ENCODE results near the gene SLC9A6. TPM values are rescaled to one million over a fixed set of nuclear protein-coding genes. Genes with fewer than 3 reads are reported as not detected.
A peak's percentile ranks its signal among the peaks of the same experiment; 100 is the strongest.

The SLC9A6 gene
- total and polyA plus RNA-seq, 4 donors: 7.0 to 17.2 (median 15.7) TPM

GRCh38 chrX:135981010-135981409 lies 4.2 kb upstream of the SLC9A6 start:
- DNase-seq (no peak), ATAC-seq (ENCODE audit: low FRiP score) (no peak)
- WGBS, 2 donors: 82 to 91% methylated on average over 5 of the region's 5 CpGs
- intact Hi-C loops (cut with DNase I): no loop called here
- H3K27me3 ChIP-seq (ENCODE audit: control insufficient read depth in 1 of 2, insufficient read depth in 2 of 2, low read length in 1 of 2): no peaks in the 10 kb centered on the region
- no peak overlapping the region for H3K4me3 ChIP-seq (ENCODE audit: low read length in 2 of 2)
- no peaks in the 10 kb centered on the region for H3K4me1 ChIP-seq (ENCODE audit: control insufficient read depth in 1 of 2, insufficient read depth in 2 of 2, low read length in 2 of 2)
- no peaks in the 10 kb centered on the region for H3K9me3 ChIP-seq (ENCODE audit: control insufficient read depth, low read length)
- H3K27ac ChIP-seq (ENCODE audit: low read depth in 1 of 2, low read length in 2 of 2): no peak overlapping the region
- H3K36me3 ChIP-seq (ENCODE audit: control insufficient read depth in 1 of 2, insufficient read depth in 2 of 2, low read length in 1 of 2): no peaks in the 10 kb centered on the region

- no peaks in the 10 kb centered on the region for H3K27me3 ChIP-seq (ENCODE audit: control insufficient read depth in 1 of 2, insufficient read depth in 2 of 2, low read length in 1 of 2)
- no peaks in the 10 kb centered on the region for H3K9me3 ChIP-seq (ENCODE audit: control insufficient read depth, low read length)
- H3K27ac ChIP-seq (ENCODE audit: low read depth in 1 of 2, low read length in 2 of 2): no peak overlapping the region
- no peaks in the 10 kb centered on the region for H3K36me3 ChIP-seq (ENCODE audit: control insufficient read depth in 1 of 2, insufficient read depth in 2 of 2, low read length in 1 of 2)
- intact Hi-C loops (cut with DNase I): no loop called here
- no peaks in the 10 kb centered on the region for H3K4me1 ChIP-seq (ENCODE audit: control insufficient read depth in 1 of 2, insufficient read depth in 2 of 2, low read length in 2 of 2)
- H3K4me3 ChIP-seq (ENCODE audit: low read length in 2 of 2): no peak overlapping the region
- no peak for DNase-seq
- no peak for ATAC-seq (ENCODE audit: low FRiP score)
Observed at GRCh38 chrX:135981668-135982067, 3.6 kb upstream of the SLC9A6 start.

GRCh38 chrX:135982860-135983259 lies 2.4 kb upstream of the SLC9A6 start:
- 43 to 82% methylated on average over 1 of the region's 1 CpG for WGBS, 2 donors
- DNase-seq: no peak
- Histone ChIP-seq H3K36me3 (ENCODE audit: control insufficient read depth in 1 of 2, insufficient read depth in 2 of 2, low read length in 1 of 2) (no peaks in the 10 kb centered on the region), H3K27ac (ENCODE audit: low read depth in 1 of 2, low read length in 2 of 2) (no peak overlapping the region), H3K9me3 (ENCODE audit: control insufficient read depth, low read length) (no peaks in the 10 kb centered on the region), H3K27me3 (ENCODE audit: control insufficient read depth in 1 of 2, insufficient read depth in 2 of 2, low read length in 1 of 2) (no peaks in the 10 kb centered on the region), H3K4me1 (ENCODE audit: control insufficient read depth in 1 of 2, insufficient read depth in 2 of 2, low read length in 2 of 2) (no peaks in the 10 kb centered on the region), H3K4me3 (ENCODE audit: low read length in 2 of 2) (no peak overlapping the region)
- intact Hi-C loops (cut with DNase I): no loop called here
- no peak for ATAC-seq (ENCODE audit: low FRiP score)

GRCh38 chrX:135984256-135984655 lies 979 bp upstream of the SLC9A6 start:
- 22 to 52% methylated on average over 2 of the region's 2 CpGs for WGBS, 2 donors

GRCh38 chrX:135984791-135985156 lies 461 bp upstream of the SLC9A6 start:
- no peaks in the 10 kb centered on the region for H3K9me3 ChIP-seq (ENCODE audit: control insufficient read depth, low read length)
- 0 to 30% methylated on average over 7 of the region's 7 CpGs for WGBS, 2 donors
- DNase-seq (no peak), ATAC-seq (ENCODE audit: low FRiP score) (no peak)
- peak overlapping the region; percentile 47 to 72 for H3K4me3 ChIP-seq (ENCODE audit: low read length in 2 of 2)
- peak overlapping the region in 1 of 2 donors; percentile 93 for H3K27ac ChIP-seq (ENCODE audit: low read depth in 1 of 2, low read length in 2 of 2)
- no peaks in the 10 kb centered on the region for H3K27me3 ChIP-seq (ENCODE audit: control insufficient read depth in 1 of 2, insufficient read depth in 2 of 2, low read length in 1 of 2)
- intact Hi-C loops (cut with DNase I): no loop called here
- H3K4me1 ChIP-seq (ENCODE audit: control insufficient read depth in 1 of 2, insufficient read depth in 2 of 2, low read length in 2 of 2): no peaks in the 10 kb centered on the region
- no peaks in the 10 kb centered on the region for H3K36me3 ChIP-seq (ENCODE audit: control insufficient read depth in 1 of 2, insufficient read depth in 2 of 2, low read length in 1 of 2)

More at GRCh38 chrX:135984256-135984655, 979 bp upstream of the SLC9A6 start:
- Histone ChIP-seq H3K4me1 (ENCODE audit: control insufficient read depth in 1 of 2, insufficient read depth in 2 of 2, low read length in 2 of 2) (no peaks in the 10 kb centered on the region), H3K4me3 (ENCODE audit: low read length in 2 of 2) (peak overlapping the region in 1 of 2 donors; percentile 72), H3K9me3 (ENCODE audit: control insufficient read depth, low read length) (no peaks in the 10 kb centered on the region), H3K27ac (ENCODE audit: low read depth in 1 of 2, low read length in 2 of 2) (no peak overlapping the region), H3K36me3 (ENCODE audit: control insufficient read depth in 1 of 2, insufficient read depth in 2 of 2, low read length in 1 of 2) (no peaks in the 10 kb centered on the region), H3K27me3 (ENCODE audit: control insufficient read depth in 1 of 2, insufficient read depth in 2 of 2, low read length in 1 of 2) (no peaks in the 10 kb centered on the region)
- no peak for DNase-seq
- intact Hi-C loops (cut with DNase I): no loop called here
- ATAC-seq (ENCODE audit: low FRiP score): no peak

GRCh38 chrX:135985973-135986310 lies 707 bp downstream of the SLC9A6 start:
- Histone ChIP-seq H3K9me3 (ENCODE audit: control insufficient read depth, low read length) (no peaks in the 10 kb centered on the region), H3K27ac (ENCODE audit: low read depth in 1 of 2, low read length in 2 of 2) (peak overlapping the region in 1 of 2 donors; percentile 94), H3K4me3 (ENCODE audit: low read length in 2 of 2) (peak overlapping the region; percentile 47 to 90), H3K27me3 (ENCODE audit: control insufficient read depth in 1 of 2, insufficient read depth in 2 of 2, low read length in 1 of 2) (no peaks in the 10 kb centered on the region), H3K36me3 (ENCODE audit: control insufficient read depth in 1 of 2, insufficient read depth in 2 of 2, low read length in 1 of 2) (no peaks in the 10 kb centered on the region), H3K4me1 (ENCODE audit: control insufficient read depth in 1 of 2, insufficient read depth in 2 of 2, low read length in 2 of 2) (no peaks in the 10 kb centered on the region)
- ATAC-seq (ENCODE audit: low FRiP score) (no peak), DNase-seq (no peak)
- WGBS, 2 donors: 0 to 31% methylated on average over 15 of the region's 15 CpGs
- intact Hi-C loops (cut with DNase I): no loop called here

- 44 to 65% methylated on average over 4 of the region's 4 CpGs for WGBS, 2 donors
- no peak overlapping the region for H3K4me3 ChIP-seq (ENCODE audit: low read length in 2 of 2)
- intact Hi-C loops (cut with DNase I): no loop called here
Observed at GRCh38 chrX:135988245-135988644, 3.0 kb downstream of the SLC9A6 start.

GRCh38 chrX:136015016-136015415 lies 29.8 kb downstream of the SLC9A6 start:
- intact Hi-C loops (cut with DNase I): no loop called here
- 92 to 94% methylated on average over 4 of the region's 4 CpGs for WGBS, 2 donors

More at GRCh38 chrX:135988245-135988644, 3.0 kb downstream of the SLC9A6 start:
- DNase-seq: no peak
- Histone ChIP-seq H3K9me3 (ENCODE audit: control insufficient read depth, low read length) (no peaks in the 10 kb centered on the region), H3K36me3 (ENCODE audit: control insufficient read depth in 1 of 2, insufficient read depth in 2 of 2, low read length in 1 of 2) (no peaks in the 10 kb centered on the region), H3K27me3 (ENCODE audit: control insufficient read depth in 1 of 2, insufficient read depth in 2 of 2, low read length in 1 of 2) (no peaks in the 10 kb centered on the region), H3K27ac (ENCODE audit: low read depth in 1 of 2, low read length in 2 of 2) (no peak overlapping the region), H3K4me1 (ENCODE audit: control insufficient read depth in 1 of 2, insufficient read depth in 2 of 2, low read length in 2 of 2) (no peaks in the 10 kb centered on the region)
- no peak for ATAC-seq (ENCODE audit: low FRiP score)

GRCh38 chrX:136016881-136017280 lies 31.6 kb downstream of the SLC9A6 start:
- no peak for ATAC-seq (ENCODE audit: low FRiP score)
- WGBS, 2 donors: 63 to 71% methylated on average over 2 of the region's 2 CpGs
- H3K36me3 ChIP-seq (ENCODE audit: control insufficient read depth in 1 of 2, insufficient read depth in 2 of 2, low read length in 1 of 2): peaks cover 0 to 2% of the 10 kb centered on the region in 2 donors
- H3K27ac ChIP-seq (ENCODE audit: low read depth in 1 of 2, low read length in 2 of 2): no peak overlapping the region
- H3K4me1 ChIP-seq (ENCODE audit: control insufficient read depth in 1 of 2, insufficient read depth in 2 of 2, low read length in 2 of 2): no peaks in the 10 kb centered on the region
- intact Hi-C loops (cut with DNase I): no loop called here
- no peak overlapping the region for H3K4me3 ChIP-seq (ENCODE audit: low read length in 2 of 2)
- no peaks in the 10 kb centered on the region for H3K27me3 ChIP-seq (ENCODE audit: control insufficient read depth in 1 of 2, insufficient read depth in 2 of 2, low read length in 1 of 2)
- H3K9me3 ChIP-seq (ENCODE audit: control insufficient read depth, low read length): no peaks in the 10 kb centered on the region
- no peak for DNase-seq

More at GRCh38 chrX:136015016-136015415, 29.8 kb downstream of the SLC9A6 start:
- no peak overlapping the region for H3K4me3 ChIP-seq (ENCODE audit: low read length in 2 of 2)
- no peaks in the 10 kb centered on the region for H3K27me3 ChIP-seq (ENCODE audit: control insufficient read depth in 1 of 2, insufficient read depth in 2 of 2, low read length in 1 of 2)
- DNase-seq (no peak), ATAC-seq (ENCODE audit: low FRiP score) (no peak)
- H3K27ac ChIP-seq (ENCODE audit: low read depth in 1 of 2, low read length in 2 of 2): no peak overlapping the region
- no peaks in the 10 kb centered on the region for H3K9me3 ChIP-seq (ENCODE audit: control insufficient read depth, low read length)
- peaks cover 0 to 2% of the 10 kb centered on the region in 2 donors for H3K36me3 ChIP-seq (ENCODE audit: control insufficient read depth in 1 of 2, insufficient read depth in 2 of 2, low read length in 1 of 2)
- no peaks in the 10 kb centered on the region for H3K4me1 ChIP-seq (ENCODE audit: control insufficient read depth in 1 of 2, insufficient read depth in 2 of 2, low read length in 2 of 2)
